IMR-90 (cell line): Measurements from ENCODE around the gene DUSP9. TPM values are rescaled to one million over a fixed set of nuclear protein-coding genes. Genes with fewer than 3 reads are reported as not detected.

Experiments
- ATAC-seq: fragments of 200-7000 bp; cut with Tn5 transposase; 2 replicates; pipeline ENCODE4 v1.9.1; 2020; ENCODE audit warnings: low read depth, mild to moderate bottlenecking, moderate library complexity
- BruUV-seq: library from RNA; stranded (reverse); fragments of 400-500 nt; replicated peaks from 2 replicates; lab custom pipeline; 2021; lab: Mats Ljungman, UMichigan
- CTCF ChIA-PET: fragments of 300-600 bp; formaldehyde crosslinking; extraction: SDS; loops from one replicate; lab custom pipeline; 2021; ENCODE audit warnings: antibody characterized with exemption; lab: Yijun Ruan, JAX
- POLR2A ChIA-PET: fragments of 300-600 bp; sonication (Branson Sonifier 250); formaldehyde crosslinking; loops from one replicate; lab custom pipeline; 2022; ENCODE audit warnings: antibody characterized with exemption; ENCODE audit not compliant: unreplicated experiment; lab: Charles Lee
- DNase-seq: peaks from one replicate; pipeline ENCODE4 v3.0.0; 2013
- H2AFZ ChIP-seq: replicated peaks from 2 replicates; pipeline ENCODE3; 2013; ENCODE audit warnings: low read length, mild to moderate bottlenecking; ENCODE audit not compliant: poor library complexity
- H2AK5ac ChIP-seq: 2 replicates; pipeline ENCODE4 v1.6.1; 2013; ENCODE audit warnings: low read depth, low read length, inconsistent platforms
- H2AK9ac ChIP-seq: replicated peaks from 2 replicates; pipeline ENCODE3; 2013; ENCODE audit warnings: mild to moderate bottlenecking, low read depth, low read length, moderate library complexity; ENCODE audit not compliant: poor library complexity
- H2BK120ac ChIP-seq: 2 replicates; pipeline ENCODE4 v1.6.1; 2013; ENCODE audit warnings: low read depth, low read length, inconsistent platforms
- H2BK15ac ChIP-seq: 3 replicates; pipeline ENCODE4 v1.6.1; 2013; ENCODE audit warnings: low read depth, low read length, inconsistent platforms
- H2BK20ac ChIP-seq: 2 replicates; pipeline ENCODE4 v1.6.1; 2013; ENCODE audit warnings: low read depth, mild to moderate bottlenecking, inconsistent platforms, low read length, moderate library complexity
- H2BK5ac ChIP-seq: 2 replicates; pipeline ENCODE4 v1.6.1; 2013; ENCODE audit warnings: mild to moderate bottlenecking, low read depth, low read length, inconsistent platforms; ENCODE audit not compliant: poor library complexity, severe bottlenecking
- H3K14ac ChIP-seq: replicated peaks from 2 replicates; pipeline ENCODE4 v1.6.1; 2013; ENCODE audit warnings: low read depth, low read length, inconsistent platforms
- H3K18ac ChIP-seq: 2 replicates; pipeline ENCODE4 v1.6.1; 2013; ENCODE audit warnings: low read depth, low read length, control low read depth
- H3K23ac ChIP-seq: 2 replicates; pipeline ENCODE4 v1.6.1; 2013; ENCODE audit warnings: low read depth, low read length, inconsistent platforms
- H3K27ac ChIP-seq: 2 replicates; pipeline ENCODE4 v1.5.1; 2013; ENCODE audit warnings: mild to moderate bottlenecking, control low read depth, low read length; ENCODE audit not compliant: insufficient read depth
- H3K27me3 ChIP-seq: 2 replicates; pipeline ENCODE4 v1.6.1; 2013; ENCODE audit warnings: low read length; ENCODE audit not compliant: control insufficient read depth, insufficient read depth
- H3K36me3 ChIP-seq: 2 replicates; pipeline ENCODE4 v1.6.1; 2013; ENCODE audit warnings: low read length, mixed read lengths; ENCODE audit not compliant: control insufficient read depth, insufficient read depth
- H3K4ac ChIP-seq: 2 replicates; pipeline ENCODE4 v1.6.1; 2013; ENCODE audit warnings: low read depth, low read length, inconsistent platforms
- H3K4me1 ChIP-seq: 2 replicates; pipeline ENCODE4 v1.6.1; 2013; ENCODE audit warnings: low read length, mixed read lengths; ENCODE audit not compliant: control insufficient read depth, insufficient read depth
- H3K4me2 ChIP-seq: 2 replicates; pipeline ENCODE4 v1.6.1; 2013; ENCODE audit warnings: low read depth, mild to moderate bottlenecking, control low read depth, low read length, moderate library complexity
- H3K4me3 ChIP-seq: 2 replicates; pipeline ENCODE4 v1.5.1; 2013; ENCODE audit warnings: low read depth, mild to moderate bottlenecking, control low read depth, low read length, moderate library complexity; ENCODE audit not compliant: insufficient read depth
- H3K56ac ChIP-seq: 2 replicates; pipeline ENCODE4 v1.6.1; 2013; ENCODE audit warnings: low read length, inconsistent platforms; ENCODE audit not compliant: insufficient read depth; ENCODE audit errors: extremely low read depth
- H3K79me1 ChIP-seq, 2 experiments: 2 replicates each; pipeline ENCODE4 v1.6.1; 2013; ENCODE audit warnings: low read length in 2 of 2, inconsistent platforms in 1 of 2, low read depth in 1 of 2
- H3K9ac ChIP-seq: 2 replicates; pipeline ENCODE4 v1.6.1; 2013; ENCODE audit warnings: low read depth, low read length, control low read depth
- H3K9me1 ChIP-seq: 2 replicates; pipeline ENCODE4 v1.6.1; 2013; ENCODE audit warnings: low read length, inconsistent platforms; ENCODE audit not compliant: insufficient read depth
- H3K9me3 ChIP-seq: 2 replicates; pipeline ENCODE4 v1.6.1; 2013; ENCODE audit warnings: low read length; ENCODE audit not compliant: control insufficient read depth, insufficient read depth
- H4K20me1 ChIP-seq: 2 replicates; pipeline ENCODE4 v1.6.1; 2013; ENCODE audit warnings: low read length, inconsistent platforms; ENCODE audit not compliant: insufficient read depth
- H4K5ac ChIP-seq: 2 replicates; pipeline ENCODE4 v1.6.1; 2013; ENCODE audit warnings: mild to moderate bottlenecking, low read depth, low read length, control low read depth
- H4K8ac ChIP-seq, 2 experiments: 2 replicates each; pipeline ENCODE4 v1.6.1; 2013; ENCODE audit warnings: low read depth in 2 of 2, low read length in 2 of 2, control low read depth in 1 of 2, inconsistent platforms in 1 of 2
- H4K91ac ChIP-seq: 2 replicates; pipeline ENCODE4 v1.6.1; 2013; ENCODE audit warnings: low read depth, low read length, inconsistent platforms; ENCODE audit not compliant: insufficient read depth
- CEBPB ChIP-seq: IDR thresholded peaks from 2 replicates; pipeline ENCODE4 v1.6.1; 2012; ENCODE audit warnings: low read depth, low read length, improper control_type of control experiment
- ELK1 ChIP-seq: fragments of 150-350 bp; IDR thresholded peaks from 2 replicates; pipeline ENCODE4 v1.6.1; 2016; ENCODE audit warnings: low read depth, mild to moderate bottlenecking, low read length, moderate library complexity, borderline replicate concordance
- MAFK ChIP-seq: IDR thresholded peaks from 2 replicates; pipeline ENCODE4 v1.6.1; 2012; ENCODE audit warnings: low read depth, low read length, improper control_type of control experiment
- MAZ ChIP-seq: IDR thresholded peaks from 2 replicates; pipeline ENCODE4 v1.6.1; 2012; ENCODE audit warnings: low read depth, mild to moderate bottlenecking, low read length, improper control_type of control experiment, moderate library complexity, borderline replicate concordance
- RCOR1 ChIP-seq: IDR thresholded peaks from 2 replicates; pipeline ENCODE4 v1.6.1; 2012; ENCODE audit warnings: mild to moderate bottlenecking, low read length, improper control_type of control experiment; ENCODE audit not compliant: insufficient replicate concordance
- WGBS, 2 experiments: methylation state at CpG; one replicate each; pipeline versions ENCODE4 v1.1.5 to v1.1.7; 2013; ENCODE audit warnings: missing lambda C conversion rate in 2 of 2; ENCODE audit not compliant: insufficient read length in 1 of 2; ENCODE audit errors: extremely low coverage in 2 of 2; 5-methylcytosine and 5-hydroxymethylcytosine counted together
- dilution Hi-C: fragments of 300-500 bp; cut with HindIII; formaldehyde crosslinking; loops from one replicate; pipeline ENCODE4 v1.14.3; 2018; ENCODE audit warnings: low sequenced_read_pairs; ENCODE audit not compliant: unreplicated experiment
- in situ Hi-C: fragments of 300-500 bp; cut with MboI; formaldehyde crosslinking; loops from 3 replicates; pipeline ENCODE4 v1.14.3; 2019; ENCODE audit warnings: low sequenced_read_pairs, inconsistent platforms, mixed read lengths
- intact Hi-C: fragments of 100-400 bp; cut with micrococcal nuclease; formaldehyde crosslinking; loops from 2 replicates; pipeline ENCODE4 v1.10.0; 2022
- polyA plus RNA-seq, 3 experiments: library from polyadenylated mRNA; depleted of rRNA; stranded (reverse); fragments of >200 nt; gene quantifications; 2 replicates each; pipeline ENCODE4 v1.2.3, GENCODE V29; 2012; ENCODE audit warnings: low replicate concordance in 1 of 3
- total RNA-seq: library from RNA; depleted of rRNA; stranded (reverse); fragments of >200 nt; gene quantifications from 2 replicates; pipeline ENCODE4 v1.2.3, GENCODE V29; 2012
- TF ChIP-seq, protein P1 (sequence below): conservative IDR thresholded peaks from 2 replicates; pipeline ENCODE4 v1.5.1; 2012; ENCODE audit warnings: mild to moderate bottlenecking, low read depth, low read length, improper control_type of control experiment
- TF ChIP-seq, protein P2 (sequence below): fragments of 150-350 bp; IDR thresholded peaks from 2 replicates; pipeline ENCODE4 v1.6.1; 2017; ENCODE audit warnings: mild to moderate bottlenecking, antibody characterized with exemption, low read length, low read depth

Gene DUSP9
- total and polyA plus RNA-seq, 2 of the 4 experiments (the other 2 are of a cell fraction): under 0.01 to 0.09 TPM

GRCh38 chrX:153622661-153623309 is 24.2 kb upstream of the DUSP9 start:
- no peak overlapping the region for H2BK120ac ChIP-seq
- no peak overlapping the region for H3K56ac ChIP-seq
- H2AK9ac ChIP-seq: no peak overlapping the region
- BruUV-seq: no TSS peak
- H3K18ac ChIP-seq: no peak overlapping the region
- no peaks in the 10 kb centered on the region; the same call in 1 of the 2 replicates for H3K9me3 ChIP-seq
- no peak overlapping the region for H3K14ac ChIP-seq
- no peaks in the 10 kb centered on the region for H3K36me3 ChIP-seq
- no peaks in the 10 kb centered on the region for H4K20me1 ChIP-seq
- H3K4me1 ChIP-seq: no peaks in the 10 kb centered on the region
- no peak overlapping the region for H3K4me2 ChIP-seq
- H3K4me3 ChIP-seq: no peak overlapping the region
- in situ Hi-C loops (no loop called here), intact Hi-C loops (no loop called here), dilution Hi-C loops (no loop called here)
- H2BK15ac ChIP-seq: no peak overlapping the region
- no peak overlapping the region for H2BK20ac ChIP-seq
- no peak overlapping the region for H4K8ac ChIP-seq
- H2AK5ac ChIP-seq: no peak overlapping the region
- H2BK5ac ChIP-seq: no peak overlapping the region
- TF ChIP-seq CEBPB (no peak), MAZ (no peak), ELK1 (no peak), RCOR1 (no peak), MAFK (no peak)
- TF ChIP-seq, protein P1, sequence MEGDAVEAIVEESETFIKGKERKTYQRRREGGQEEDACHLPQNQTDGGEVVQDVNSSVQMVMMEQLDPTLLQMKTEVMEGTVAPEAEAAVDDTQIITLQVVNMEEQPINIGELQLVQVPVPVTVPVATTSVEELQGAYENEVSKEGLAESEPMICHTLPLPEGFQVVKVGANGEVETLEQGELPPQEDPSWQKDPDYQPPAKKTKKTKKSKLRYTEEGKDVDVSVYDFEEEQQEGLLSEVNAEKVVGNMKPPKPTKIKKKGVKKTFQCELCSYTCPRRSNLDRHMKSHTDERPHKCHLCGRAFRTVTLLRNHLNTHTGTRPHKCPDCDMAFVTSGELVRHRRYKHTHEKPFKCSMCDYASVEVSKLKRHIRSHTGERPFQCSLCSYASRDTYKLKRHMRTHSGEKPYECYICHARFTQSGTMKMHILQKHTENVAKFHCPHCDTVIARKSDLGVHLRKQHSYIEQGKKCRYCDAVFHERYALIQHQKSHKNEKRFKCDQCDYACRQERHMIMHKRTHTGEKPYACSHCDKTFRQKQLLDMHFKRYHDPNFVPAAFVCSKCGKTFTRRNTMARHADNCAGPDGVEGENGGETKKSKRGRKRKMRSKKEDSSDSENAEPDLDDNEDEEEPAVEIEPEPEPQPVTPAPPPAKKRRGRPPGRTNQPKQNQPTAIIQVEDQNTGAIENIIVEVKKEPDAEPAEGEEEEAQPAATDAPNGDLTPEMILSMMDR: no peak
- TF ChIP-seq, protein P2, sequence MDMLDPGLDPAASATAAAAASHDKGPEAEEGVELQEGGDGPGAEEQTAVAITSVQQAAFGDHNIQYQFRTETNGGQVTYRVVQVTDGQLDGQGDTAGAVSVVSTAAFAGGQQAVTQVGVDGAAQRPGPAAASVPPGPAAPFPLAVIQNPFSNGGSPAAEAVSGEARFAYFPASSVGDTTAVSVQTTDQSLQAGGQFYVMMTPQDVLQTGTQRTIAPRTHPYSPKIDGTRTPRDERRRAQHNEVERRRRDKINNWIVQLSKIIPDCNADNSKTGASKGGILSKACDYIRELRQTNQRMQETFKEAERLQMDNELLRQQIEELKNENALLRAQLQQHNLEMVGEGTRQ: no peak
- no peak overlapping the region for H4K5ac ChIP-seq
- 20% methylated on average over 3 of the region's 17 CpGs; no CpG with 5 or more reads in 1 of the 2 experiments for WGBS, 2 experiments
- H3K27me3 ChIP-seq: peaks cover 18% of the 10 kb centered on the region
- H3K27ac ChIP-seq: no peak overlapping the region
- H4K91ac ChIP-seq: no peak overlapping the region
- no peak overlapping the region for H3K4ac ChIP-seq
- no peaks in the 10 kb centered on the region for H3K79me1 ChIP-seq
- CTCF ChIA-PET: interaction anchor here (1.2 kb wide), 1 partner anchor 13 kb away, joined by 4 read pairs; no protein-coding TSS in a partner anchor
- H3K9ac ChIP-seq: no peak overlapping the region
- H3K23ac ChIP-seq: no peak overlapping the region
- DNase-seq (peak; percentile 3), ATAC-seq (0 out of 2 replicates have a peak, but pooled peaks have one; percentile 40)
- no peak overlapping the region for H2AFZ ChIP-seq
- POLR2A ChIA-PET: no interaction called here
- H3K9me1 ChIP-seq: no peaks in the 10 kb centered on the region
